Fibroblast of lung (primary cell): Measurements from ENCODE around the gene PAK4. TPM values are rescaled to one million over a fixed set of nuclear protein-coding genes. Genes with fewer than 3 reads are reported as not detected.
"Not testable (repeated sequence)": the region's sequence is repeated elsewhere in the genome, so short reads cannot be mapped to it uniquely, and the experiment has no call there.

Source experiments
- DNase-seq, 2 donors: peaks; one replicate each; pipeline versions ENCODE4 v3.0.0 to v3.0.0-alpha.2; 2010; ENCODE audit warnings: low read depth in 2 of 2
- H2AFZ ChIP-seq: 2 replicates; pipeline ENCODE4 v1.5.1; 2012; ENCODE audit warnings: low read length, control low read depth, inconsistent platforms
- H3K27ac ChIP-seq: 2 replicates; pipeline ENCODE4 v1.5.1; 2011; ENCODE audit warnings: low read length, control low read depth; ENCODE audit not compliant: insufficient read depth
- H3K27me3 ChIP-seq: 2 replicates; pipeline ENCODE4 v1.5.1; 2011; ENCODE audit warnings: mild to moderate bottlenecking, low read length; ENCODE audit not compliant: control insufficient read depth, insufficient read depth
- H3K36me3 ChIP-seq: 2 replicates; pipeline ENCODE4 v1.5.1; 2011; ENCODE audit warnings: low read length; ENCODE audit not compliant: control insufficient read depth, insufficient read depth
- H3K4me1 ChIP-seq: 2 replicates; pipeline ENCODE4 v1.5.1; 2011; ENCODE audit warnings: low read length; ENCODE audit not compliant: control insufficient read depth, insufficient read depth; ENCODE audit errors: extremely low read depth
- H3K4me2 ChIP-seq: 2 replicates; pipeline ENCODE4 v1.5.1; 2011; ENCODE audit warnings: low read length, control low read depth; ENCODE audit not compliant: insufficient read depth; ENCODE audit errors: extremely low read depth
- H3K4me3 ChIP-seq, 4 experiments: fragments of 200-600 bp in 1 of 4; sonication (generic) in 1 of 4; replicated peaks in 1 of 4; 2 replicates each; pipeline ENCODE4 v1.5.1; 2011 to 2016; ENCODE audit warnings: low read length in 4 of 4, low read depth in 3 of 4, mild to moderate bottlenecking in 3 of 4, control low read depth in 2 of 4, inconsistent platforms in 1 of 4, mixed read lengths in 1 of 4; ENCODE audit not compliant: insufficient read depth in 1 of 4; ENCODE audit errors: control extremely low read depth in 1 of 4
- H3K79me2 ChIP-seq: 2 replicates; pipeline ENCODE4 v1.5.1; 2012; ENCODE audit warnings: mild to moderate bottlenecking, low read length, inconsistent platforms; ENCODE audit not compliant: control insufficient read depth, insufficient read depth
- H3K9ac ChIP-seq: 2 replicates; pipeline ENCODE4 v1.5.1; 2011; ENCODE audit warnings: mild to moderate bottlenecking, low read length, control low read depth; ENCODE audit not compliant: insufficient read depth
- H3K9me3 ChIP-seq: 2 replicates; pipeline ENCODE4 v1.5.1; 2012; ENCODE audit warnings: low read depth, low read length; ENCODE audit not compliant: control insufficient read depth, insufficient read depth
- H4K20me1 ChIP-seq: 2 replicates; pipeline ENCODE4 v1.5.1; 2011; ENCODE audit warnings: low read length; ENCODE audit not compliant: control insufficient read depth, insufficient read depth; ENCODE audit errors: extremely low read depth
- CTCF ChIP-seq, 2 donors: IDR thresholded peaks in 1 of 2; conservative IDR thresholded peaks in 1 of 2; 1 replicate in 1 of 2; 2 replicates in 1 of 2; pipeline ENCODE4 v1.5.1; 2011 to 2012; ENCODE audit warnings: low read length in 2 of 2, control low read depth in 1 of 2, inconsistent platforms in 1 of 2, low read depth in 1 of 2, mild to moderate bottlenecking in 1 of 2
- EZH2 ChIP-seq: IDR thresholded peaks from 2 replicates; pipeline ENCODE4 v1.5.1; 2012; ENCODE audit warnings: low read length, control low read depth, mild to moderate bottlenecking; ENCODE audit errors: missing control alignments
- polyA plus RNA-seq, 2 donors: library from polyadenylated mRNA; depleted of rRNA in 1 of 2; stranded (reverse) in 1 of 2; unstranded in 1 of 2; fragments of >200 nt; gene quantifications; 2 replicates each; pipeline ENCODE4 v1.2.1, GENCODE V29; 2011 to 2012; ENCODE audit warnings: missing spikeins in 1 of 2
- total RNA-seq: library from RNA; depleted of rRNA; stranded (reverse); fragments of >200 nt; gene quantifications from 2 replicates; pipeline ENCODE4 v1.2.1, GENCODE V29; 2014

Gene PAK4
- total and polyA plus RNA-seq, 2 donors (not counting 1 experiment from before 2014, with no cell fraction given): 4.6 to 8.4 TPM

- H2AFZ ChIP-seq: no peak overlapping the region
- H3K9ac ChIP-seq: no peak overlapping the region
- no peaks in the 10 kb centered on the region for H4K20me1 ChIP-seq
- no peaks in the 10 kb centered on the region for H3K4me1 ChIP-seq
- no peaks in the 10 kb centered on the region for H3K36me3 ChIP-seq
- no peaks in the 10 kb centered on the region for H3K9me3 ChIP-seq
- H3K4me3 ChIP-seq: no peak overlapping the region
- DNase-seq: no peak
- no peak overlapping the region for H3K4me2 ChIP-seq
- no peaks in the 10 kb centered on the region for H3K27me3 ChIP-seq
- no peak overlapping the region for H3K27ac ChIP-seq
- TF ChIP-seq EZH2 (no peak), CTCF (conservative IDR thresholded peaks at IDR 0.05 in 1 of 2, IDR thresholded peaks at IDR 0.05 in 1 of 2; ENCODE audit: low read depth in 1 of 2, low read length in 2 of 2) (no peak)
- peaks cover 56% of the 10 kb centered on the region for H3K79me2 ChIP-seq
These were observed 16.3 kb downstream of the PAK4 start for GRCh38 chr19:39141929-39142328.

DNA sequence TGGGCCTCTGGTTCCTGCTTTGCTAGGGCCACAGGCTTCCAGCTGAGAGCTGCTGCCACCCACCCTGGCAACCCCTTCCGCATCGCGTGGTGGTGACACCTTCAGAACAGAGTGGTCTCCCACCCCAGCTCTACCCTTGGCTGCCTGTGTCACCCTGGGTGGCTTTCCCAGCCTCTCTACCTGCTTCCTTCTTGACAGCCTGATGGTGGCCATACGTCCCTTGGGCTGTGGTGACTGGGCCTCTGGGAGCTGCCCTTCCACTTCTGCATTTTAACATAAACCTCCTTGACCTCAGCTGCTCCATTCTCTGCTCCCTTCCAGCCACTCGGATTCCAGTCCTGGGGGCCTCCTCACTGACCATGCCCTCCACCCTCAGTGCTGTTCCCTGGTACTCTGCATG lies 17.0 kb downstream of the PAK4 start:
- no peak for TF ChIP-seq CTCF (conservative IDR thresholded peaks at IDR 0.05 in 1 of 2, IDR thresholded peaks at IDR 0.05 in 1 of 2; ENCODE audit: low read depth in 1 of 2, low read length in 2 of 2)
- no peak for TF ChIP-seq EZH2
- Histone ChIP-seq H3K27ac (no peak overlapping the region), H3K4me3 (no peak overlapping the region), H3K79me2 (peaks cover 54% of the 10 kb centered on the region), H3K36me3 (no peaks in the 10 kb centered on the region), H2AFZ (no peak overlapping the region), H3K9me3 (no peaks in the 10 kb centered on the region), H3K27me3 (no peaks in the 10 kb centered on the region), H3K4me1 (no peaks in the 10 kb centered on the region), H4K20me1 (no peaks in the 10 kb centered on the region), H3K4me2 (no peak overlapping the region), H3K9ac (no peak overlapping the region)
- no peak for DNase-seq

- H3K27me3 ChIP-seq, H3K27ac ChIP-seq, H3K9ac ChIP-seq, H3K4me1 ChIP-seq, H3K4me3 ChIP-seq, DNase-seq, H4K20me1 ChIP-seq, H2AFZ ChIP-seq, H3K36me3 ChIP-seq, H3K9me3 ChIP-seq, H3K4me2 ChIP-seq: not testable (repeated sequence)
- H3K79me2 ChIP-seq: peaks cover 46% of the 10 kb centered on the region
These were observed 18.2 kb downstream of the PAK4 start for GRCh38 chr19:39143757-39144289.
